ENCODE results near the gene RIN3. TPM values are rescaled to one million over a fixed set of nuclear protein-coding genes. Genes with fewer than 3 reads are reported as not detected.

Gene RIN3
- total RNA-seq, 1 donor from 2014 or later: 0.76 TPM

DNA sequence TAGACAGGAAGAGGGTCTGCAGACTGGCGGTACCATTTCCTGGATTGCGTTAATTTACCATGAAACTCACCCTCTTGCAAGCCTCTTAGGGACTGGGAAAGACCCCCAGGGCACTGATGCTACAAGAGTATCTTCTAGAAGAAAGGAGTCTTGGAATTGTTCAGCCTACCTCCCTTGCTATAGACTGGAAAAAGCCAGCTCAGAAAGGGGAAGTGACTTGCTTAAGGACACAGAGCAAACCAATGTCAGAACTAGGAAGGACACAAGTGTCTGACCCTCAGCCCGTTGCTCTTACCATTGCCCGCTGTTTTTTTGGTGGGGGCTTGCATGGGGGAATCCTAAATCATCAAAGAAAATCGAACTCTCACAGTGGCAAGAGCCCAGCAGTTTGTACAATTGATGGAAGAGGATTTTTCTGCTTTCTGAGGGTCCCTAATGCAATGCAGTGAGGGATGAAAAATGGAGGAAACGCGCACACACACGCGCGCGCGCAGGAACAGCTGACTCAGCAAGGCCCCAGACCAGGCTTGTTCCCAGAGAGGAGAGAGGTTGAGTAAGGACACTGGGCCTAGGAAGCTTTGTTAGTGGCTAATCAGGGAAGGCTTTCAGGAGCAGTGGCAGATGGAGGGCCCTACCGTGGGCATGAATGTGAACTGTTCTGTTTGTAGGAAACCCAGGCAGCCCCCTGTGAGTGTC, 50.9 kb downstream of the RIN3 start:
- Mint-ChIP-seq H3K36me3 (ENCODE audit: unreplicated experiment) (peaks cover 11% of the 10 kb centered on the region), H3K27me3 (ENCODE audit: unreplicated experiment) (peaks cover 3% of the 10 kb centered on the region), H3K9me3 (ENCODE audit: unreplicated experiment) (no peaks in the 10 kb centered on the region), H3K4me1 (ENCODE audit: low read depth, unreplicated experiment) (no peaks in the 10 kb centered on the region), H3K27ac (ENCODE audit: unreplicated experiment) (no peak overlapping the region), H3K4me3 (ENCODE audit: unreplicated experiment) (no peak overlapping the region)
- no peak for DNase-seq
- TF ChIP-seq, protein P1, sequence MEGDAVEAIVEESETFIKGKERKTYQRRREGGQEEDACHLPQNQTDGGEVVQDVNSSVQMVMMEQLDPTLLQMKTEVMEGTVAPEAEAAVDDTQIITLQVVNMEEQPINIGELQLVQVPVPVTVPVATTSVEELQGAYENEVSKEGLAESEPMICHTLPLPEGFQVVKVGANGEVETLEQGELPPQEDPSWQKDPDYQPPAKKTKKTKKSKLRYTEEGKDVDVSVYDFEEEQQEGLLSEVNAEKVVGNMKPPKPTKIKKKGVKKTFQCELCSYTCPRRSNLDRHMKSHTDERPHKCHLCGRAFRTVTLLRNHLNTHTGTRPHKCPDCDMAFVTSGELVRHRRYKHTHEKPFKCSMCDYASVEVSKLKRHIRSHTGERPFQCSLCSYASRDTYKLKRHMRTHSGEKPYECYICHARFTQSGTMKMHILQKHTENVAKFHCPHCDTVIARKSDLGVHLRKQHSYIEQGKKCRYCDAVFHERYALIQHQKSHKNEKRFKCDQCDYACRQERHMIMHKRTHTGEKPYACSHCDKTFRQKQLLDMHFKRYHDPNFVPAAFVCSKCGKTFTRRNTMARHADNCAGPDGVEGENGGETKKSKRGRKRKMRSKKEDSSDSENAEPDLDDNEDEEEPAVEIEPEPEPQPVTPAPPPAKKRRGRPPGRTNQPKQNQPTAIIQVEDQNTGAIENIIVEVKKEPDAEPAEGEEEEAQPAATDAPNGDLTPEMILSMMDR (IDR thresholded peaks at IDR 0.05; ENCODE audit: partially characterized antibody, unreplicated experiment): no peak

GRCh38 chr14:92565040-92565717, 51.6 kb downstream of the RIN3 start:
- Mint-ChIP-seq H3K4me3 (ENCODE audit: unreplicated experiment) (no peak overlapping the region), H3K4me1 (ENCODE audit: low read depth, unreplicated experiment) (no peaks in the 10 kb centered on the region), H3K9me3 (ENCODE audit: unreplicated experiment) (no peaks in the 10 kb centered on the region), H3K27me3 (ENCODE audit: unreplicated experiment) (peaks cover 3% of the 10 kb centered on the region), H3K27ac (ENCODE audit: unreplicated experiment) (no peak overlapping the region), H3K36me3 (ENCODE audit: unreplicated experiment) (peaks cover 11% of the 10 kb centered on the region)
- TF ChIP-seq, protein P1 (IDR thresholded peaks at IDR 0.05; ENCODE audit: partially characterized antibody, unreplicated experiment): no peak
- no peak for DNase-seq

- H3K27me3 Mint-ChIP-seq (ENCODE audit: unreplicated experiment): peaks cover 3% of the 10 kb centered on the region
- DNase-seq: no peak
- no peak overlapping the region for H3K4me3 Mint-ChIP-seq (ENCODE audit: unreplicated experiment)
- TF ChIP-seq, protein P1 (IDR thresholded peaks at IDR 0.05; ENCODE audit: partially characterized antibody, unreplicated experiment): no peak
- H3K4me1 Mint-ChIP-seq (ENCODE audit: low read depth, unreplicated experiment): no peaks in the 10 kb centered on the region
- H3K27ac Mint-ChIP-seq (ENCODE audit: unreplicated experiment): no peak overlapping the region
- peaks cover 11% of the 10 kb centered on the region for H3K36me3 Mint-ChIP-seq (ENCODE audit: unreplicated experiment)
- no peaks in the 10 kb centered on the region for H3K9me3 Mint-ChIP-seq (ENCODE audit: unreplicated experiment)
Measured at GRCh38 chr14:92565718-92566115, 52.1 kb downstream of the RIN3 start.

DNA sequence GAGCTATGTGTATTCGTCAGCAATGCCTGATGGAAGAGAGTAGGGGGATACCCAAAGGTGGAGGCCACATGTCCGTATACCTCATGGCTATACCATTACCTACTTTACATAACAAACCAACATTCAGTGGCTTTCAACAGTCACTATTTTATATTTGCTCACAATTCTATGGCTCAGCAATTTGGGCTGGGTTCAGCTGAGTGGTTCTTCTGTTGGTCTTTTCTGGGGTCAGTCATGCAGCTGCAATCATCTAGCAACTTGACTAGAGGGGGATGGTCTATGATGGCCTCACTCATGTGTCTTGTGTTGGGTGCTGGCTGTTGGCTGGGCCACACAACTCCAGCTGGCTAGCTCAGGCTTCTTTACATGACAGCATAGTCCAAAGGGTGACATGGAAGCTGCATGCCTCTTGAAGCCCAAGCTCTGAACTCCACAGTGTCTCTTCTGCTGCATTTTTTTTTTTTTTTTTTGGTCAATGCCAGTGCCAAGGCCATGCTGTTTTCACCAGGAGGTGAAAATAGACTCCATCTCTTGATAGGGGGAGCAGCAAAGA, 53.7 kb downstream of the RIN3 start:
- H3K4me1 Mint-ChIP-seq (ENCODE audit: low read depth, unreplicated experiment): no peaks in the 10 kb centered on the region
- H3K27me3 Mint-ChIP-seq (ENCODE audit: unreplicated experiment): peaks cover 3% of the 10 kb centered on the region
- H3K9me3 Mint-ChIP-seq (ENCODE audit: unreplicated experiment): no peaks in the 10 kb centered on the region
- no peak overlapping the region for H3K4me3 Mint-ChIP-seq (ENCODE audit: unreplicated experiment)
- no peak overlapping the region for H3K27ac Mint-ChIP-seq (ENCODE audit: unreplicated experiment)
- H3K36me3 Mint-ChIP-seq (ENCODE audit: unreplicated experiment): peaks cover 11% of the 10 kb centered on the region
- TF ChIP-seq, protein P1 (IDR thresholded peaks at IDR 0.05; ENCODE audit: partially characterized antibody, unreplicated experiment): no peak
- DNase-seq: no peak
